T-helper 1 cell (primary cell): ENCODE results near the gene MTHFD2L.

Experiments used
- DNase-seq, 5 donors: peaks; one replicate each; pipeline ENCODE4 v3.0.0-alpha.2; 2012 to 2020

MTHFD2L gene

GRCh38 chr4:74344031-74344430 is 186.1 kb downstream of the MTHFD2L start:
- no peak for DNase-seq
